Fibroblast of skin of left quadriceps (primary cell): ENCODE results near the gene CCNI.
"Not testable (repeated sequence)": the region's sequence is repeated elsewhere in the genome, so short reads cannot be mapped to it uniquely, and the experiment has no call there.

ENCODE experiments used
- DNase-seq, 2 experiments: peaks; one replicate each; pipeline ENCODE4 v3.0.0-alpha.2; 2013; ENCODE audit warnings: low read depth in 2 of 2

CCNI gene

DNA sequence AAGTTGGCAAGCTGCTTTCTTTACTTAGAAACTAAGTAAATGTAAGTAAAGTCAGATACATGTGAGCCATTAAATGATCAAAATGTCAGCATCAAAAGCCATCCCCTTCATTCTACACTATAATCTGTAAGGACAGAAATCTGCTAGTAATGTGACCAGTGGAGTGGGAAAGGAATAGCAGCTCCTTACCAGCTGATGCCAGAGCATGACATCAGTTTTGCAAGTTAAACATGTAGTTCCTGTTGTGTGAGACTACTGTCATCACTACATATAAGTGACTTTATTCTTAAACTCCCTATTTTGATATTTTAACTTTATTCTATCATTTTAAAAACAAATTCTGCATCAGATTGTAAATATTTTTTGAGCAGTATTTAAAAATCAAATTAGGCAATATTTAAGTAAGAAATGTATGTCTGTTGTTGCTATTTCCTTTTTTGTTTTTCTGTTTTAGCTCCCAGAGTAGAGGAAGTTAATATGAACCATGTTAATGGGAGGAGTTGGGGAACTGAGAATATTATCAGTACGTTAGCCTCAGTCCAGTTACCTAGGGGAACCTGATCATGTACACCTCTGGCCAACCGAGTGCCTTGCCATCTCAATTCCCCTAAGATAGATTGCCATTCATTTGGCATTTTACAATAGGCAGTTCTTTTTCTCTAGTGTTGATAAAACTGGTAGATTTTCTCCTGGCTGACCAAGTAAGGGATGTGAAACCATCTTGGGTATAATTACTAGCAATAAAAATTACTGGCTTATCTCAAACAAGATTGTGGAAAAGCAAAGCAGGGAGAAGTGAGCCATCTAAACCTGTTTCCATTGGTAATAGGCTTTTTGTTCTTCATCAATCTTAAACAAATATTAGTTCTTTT is 34.7 kb downstream of the CCNI start:
- DNase-seq = no peak

DNA sequence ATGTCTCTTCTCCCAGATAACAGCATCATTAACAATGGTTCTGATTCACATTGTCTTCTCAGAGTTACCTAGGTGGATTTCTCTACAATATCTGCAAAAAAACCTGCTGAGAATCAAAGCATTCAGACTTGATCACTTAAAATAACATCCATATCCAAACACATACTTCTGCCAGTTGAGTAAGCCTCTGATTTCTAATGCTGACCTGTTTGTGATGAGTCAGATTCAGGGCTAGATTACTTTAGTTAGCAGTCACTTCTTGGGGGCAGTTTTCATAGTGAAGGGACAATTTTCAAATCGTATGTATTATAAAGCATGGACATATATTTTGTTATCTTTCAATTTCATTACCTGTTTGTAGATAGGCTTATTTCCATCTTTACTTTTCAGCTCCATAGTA is 35.5 kb downstream of the CCNI start:
- no peak for DNase-seq

DNA sequence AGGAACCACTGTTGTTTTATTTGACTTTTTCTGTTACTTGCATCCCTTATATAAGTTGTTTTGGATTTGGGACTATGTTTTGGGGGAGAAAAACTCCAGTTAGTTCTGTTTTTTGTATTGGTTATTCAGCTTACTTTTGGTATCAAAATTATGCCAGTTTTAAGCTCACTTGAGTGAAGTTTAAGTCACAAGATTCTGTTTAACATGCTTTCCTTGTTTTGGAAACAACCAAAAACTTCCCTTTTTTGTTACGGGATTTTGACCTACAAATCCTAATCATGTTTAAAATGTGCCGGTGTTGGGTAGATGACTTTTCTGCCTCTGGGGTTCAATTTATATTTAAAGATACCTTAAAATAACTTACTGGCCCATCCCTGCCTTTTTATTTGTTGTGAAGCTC is 36.0 kb downstream of the CCNI start:
- no peak for DNase-seq

DNA sequence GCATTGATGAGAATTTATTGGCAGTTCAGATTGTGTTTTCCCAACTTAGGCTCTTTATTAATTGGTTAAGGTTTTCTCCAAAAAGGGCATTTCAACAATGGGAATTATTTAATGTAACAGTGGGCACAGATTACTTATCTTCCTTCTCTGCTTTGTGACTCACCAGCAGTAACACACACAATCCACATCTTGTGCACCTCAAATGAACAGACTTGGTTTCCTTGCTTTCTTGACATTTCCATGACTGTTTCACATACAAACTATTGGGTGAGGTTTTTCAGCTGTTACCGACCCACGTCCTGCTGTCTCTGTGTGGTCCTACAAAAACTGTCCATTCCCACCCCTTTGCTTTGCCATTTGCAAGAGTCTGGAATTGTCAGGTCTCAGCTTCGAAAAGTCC is 38.1 kb downstream of the CCNI start:
- DNase-seq = no peak

DNA sequence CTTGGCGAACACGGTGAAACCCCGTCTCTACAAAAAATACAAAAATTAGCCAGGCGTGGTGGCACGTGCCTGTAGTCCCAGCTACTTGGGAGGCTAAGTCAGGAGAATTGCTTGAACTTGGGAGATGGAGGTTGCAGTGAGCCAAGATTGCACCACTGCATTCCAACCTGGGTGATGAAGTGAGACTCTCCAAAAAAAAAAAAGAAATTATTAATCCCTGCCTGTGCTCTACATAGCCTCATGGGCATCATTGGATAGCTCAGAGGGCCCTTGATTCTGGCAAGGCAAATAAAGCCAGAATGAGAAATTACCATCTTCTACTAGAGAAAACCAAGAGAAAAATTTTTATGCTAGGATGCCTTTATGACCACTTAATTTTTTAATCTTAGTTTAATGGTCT is 38.6 kb downstream of the CCNI start:
- DNase-seq = not testable (repeated sequence)

DNA sequence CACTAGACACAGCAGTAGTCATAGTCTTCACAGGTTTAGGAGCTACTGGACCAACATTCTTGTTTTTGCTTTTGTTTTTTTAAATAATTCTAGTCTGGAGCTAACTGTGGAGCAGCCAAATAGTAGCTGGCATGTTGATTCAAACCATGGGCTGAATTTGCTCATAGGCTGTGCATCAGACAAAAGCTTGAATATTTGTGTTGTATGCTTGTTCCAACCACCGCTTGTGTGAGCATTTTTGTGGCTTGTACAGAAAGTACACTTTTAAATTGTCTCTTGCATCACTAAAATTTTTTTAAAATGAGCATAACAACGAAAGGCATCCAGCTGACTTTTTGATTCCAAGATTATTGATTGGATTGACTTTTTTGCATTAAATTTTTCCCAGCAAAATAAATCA is 39.6 kb downstream of the CCNI start:
- DNase-seq = peak; percentile 89

DNA sequence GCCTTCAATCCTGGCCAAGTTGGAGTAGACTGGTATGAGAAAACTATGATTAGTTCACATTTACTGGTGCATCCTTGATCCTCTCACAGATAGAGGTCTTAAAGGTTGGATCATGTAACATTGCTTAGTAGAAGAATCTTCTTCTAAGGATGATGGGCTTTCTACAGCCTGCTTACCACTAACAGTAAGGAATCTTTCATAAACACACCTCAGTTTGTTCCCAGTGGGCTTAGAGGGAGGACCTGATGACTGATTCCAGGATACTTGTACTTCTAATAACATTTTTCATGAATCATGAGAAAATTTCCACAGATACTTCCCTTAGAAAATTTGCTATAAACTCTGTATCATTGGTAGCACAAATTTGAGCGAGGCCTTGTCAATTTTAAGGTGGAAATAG is 40.6 kb downstream of the CCNI start:
- DNase-seq = no peak

DNA sequence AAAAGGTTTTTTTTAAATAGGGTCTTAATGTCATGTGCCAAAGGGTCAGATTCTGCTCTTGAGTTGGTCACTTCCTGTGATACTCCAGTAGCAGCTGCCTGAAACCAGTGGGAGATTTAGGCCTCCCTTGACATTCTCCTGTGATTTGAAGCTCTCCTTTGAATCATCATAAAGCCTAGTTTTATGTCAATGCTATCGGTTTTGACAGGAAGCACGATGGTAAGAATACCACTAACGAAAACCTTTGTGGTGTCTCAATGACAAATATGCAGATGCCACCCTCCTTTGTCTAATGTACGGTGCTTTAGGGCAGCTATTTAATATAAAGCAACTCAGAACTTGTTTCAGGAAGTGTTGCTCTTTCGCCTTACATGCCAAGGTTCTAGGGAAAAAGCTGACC is 44.2 kb downstream of the CCNI start:
- DNase-seq = no peak

DNA sequence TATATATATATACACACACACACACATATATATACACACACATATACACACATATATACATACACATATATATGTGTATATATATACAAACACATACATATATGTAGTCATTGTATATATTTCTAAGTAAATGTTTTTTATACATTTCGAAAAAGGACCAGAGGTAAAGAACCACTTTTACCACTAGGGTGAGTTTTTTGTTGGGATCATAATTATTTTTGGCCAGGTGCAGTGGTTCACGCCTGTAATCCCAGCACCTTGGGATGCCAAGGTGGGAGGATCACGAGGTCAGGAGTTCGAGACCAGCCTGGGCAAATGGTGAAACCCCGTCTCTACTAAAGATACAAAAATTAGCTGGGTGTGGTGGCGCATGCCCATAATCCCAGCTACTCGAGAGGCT is 46.0 kb downstream of the CCNI start:
- DNase-seq = not testable (repeated sequence)

DNA sequence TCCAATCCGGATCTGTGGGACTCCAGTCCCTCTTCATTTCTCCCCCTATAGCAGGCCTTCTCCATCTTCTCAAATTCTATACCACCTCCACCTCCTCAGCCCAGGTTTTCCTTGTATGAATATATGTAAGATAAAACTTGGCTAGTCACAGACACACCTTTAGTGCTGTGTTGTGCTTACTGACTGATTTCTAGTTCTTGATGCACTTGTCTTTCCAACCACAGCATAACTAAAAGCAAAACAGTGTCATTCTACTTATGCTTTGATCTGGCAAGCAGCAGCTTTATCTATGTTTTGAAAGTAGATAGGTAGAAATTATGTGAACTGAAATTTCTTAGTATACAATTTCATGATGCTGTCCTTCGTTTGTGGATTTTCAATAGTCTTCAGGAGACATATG is 47.5 kb downstream of the CCNI start:
- DNase-seq = no peak

DNA sequence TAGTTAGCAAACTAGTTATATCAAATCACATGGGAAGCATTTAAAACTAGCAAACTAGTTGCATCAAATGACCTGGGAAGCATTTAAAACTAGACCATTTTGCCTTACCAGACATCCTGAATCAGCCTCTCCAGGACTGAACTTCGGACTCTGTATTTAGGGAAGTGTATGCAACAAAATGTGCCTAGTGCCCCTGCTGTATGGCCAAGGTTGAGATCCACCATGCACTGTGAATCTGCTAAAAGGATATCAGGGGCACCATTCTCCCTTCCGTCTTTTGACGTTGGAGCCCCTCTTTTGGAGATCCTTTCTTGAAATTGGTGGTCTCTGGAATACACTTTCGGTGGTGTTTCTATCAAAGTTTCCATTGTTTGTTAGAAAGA is 49.5 kb downstream of the CCNI start:
- DNase-seq = no peak

DNA sequence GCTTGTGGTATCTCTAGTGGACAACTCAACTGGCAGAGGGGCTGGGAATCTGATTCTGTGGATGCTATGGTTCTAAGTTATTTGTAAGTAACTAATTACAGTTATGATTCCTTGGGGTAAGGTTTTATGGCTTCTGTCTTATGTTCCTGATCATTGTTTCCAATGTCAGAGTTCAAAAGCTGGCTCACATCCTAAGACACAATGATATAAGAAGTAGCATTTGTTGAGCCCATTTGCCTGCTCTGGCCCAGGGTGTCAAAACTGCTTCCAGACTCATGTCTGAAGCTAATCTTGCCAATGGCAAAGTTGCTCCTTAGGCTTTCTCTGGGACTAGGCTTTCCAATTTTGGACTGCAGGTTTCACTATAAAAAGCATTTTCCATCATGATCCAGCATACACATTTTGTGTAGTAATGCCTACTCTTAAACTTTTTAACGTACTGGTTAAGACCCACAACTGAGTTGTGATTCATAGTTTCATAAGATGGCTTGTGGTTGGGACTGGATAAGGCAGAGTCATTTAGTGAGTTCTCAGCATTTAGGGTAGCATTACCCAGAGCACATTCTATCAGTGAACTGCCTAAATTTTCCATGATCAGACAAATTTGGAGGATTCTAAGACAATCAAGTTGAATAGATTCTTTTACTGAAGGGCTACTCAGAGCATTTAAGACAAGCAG is 50.0 kb downstream of the CCNI start:
- no peak for DNase-seq

DNA sequence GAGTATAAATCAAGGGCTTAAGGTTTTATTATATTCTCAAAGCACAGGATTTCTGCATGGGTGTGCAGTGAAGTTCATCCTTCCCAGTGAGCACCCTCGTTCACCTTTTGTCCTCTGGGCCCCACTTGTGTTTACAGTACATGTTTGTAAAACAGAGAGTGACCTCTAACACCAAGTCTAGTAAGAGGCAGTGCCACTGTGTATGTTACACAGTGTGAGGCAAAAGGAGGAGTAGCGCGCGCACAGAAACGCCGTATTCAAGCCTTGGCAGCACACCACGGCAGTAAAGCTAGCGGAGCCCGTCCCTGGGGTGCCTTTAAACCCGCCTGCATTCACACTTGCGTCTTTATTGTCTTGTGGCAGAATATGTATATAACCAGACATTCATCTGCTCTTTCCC is 51.9 kb downstream of the CCNI start:
- DNase-seq = no peak

DNA sequence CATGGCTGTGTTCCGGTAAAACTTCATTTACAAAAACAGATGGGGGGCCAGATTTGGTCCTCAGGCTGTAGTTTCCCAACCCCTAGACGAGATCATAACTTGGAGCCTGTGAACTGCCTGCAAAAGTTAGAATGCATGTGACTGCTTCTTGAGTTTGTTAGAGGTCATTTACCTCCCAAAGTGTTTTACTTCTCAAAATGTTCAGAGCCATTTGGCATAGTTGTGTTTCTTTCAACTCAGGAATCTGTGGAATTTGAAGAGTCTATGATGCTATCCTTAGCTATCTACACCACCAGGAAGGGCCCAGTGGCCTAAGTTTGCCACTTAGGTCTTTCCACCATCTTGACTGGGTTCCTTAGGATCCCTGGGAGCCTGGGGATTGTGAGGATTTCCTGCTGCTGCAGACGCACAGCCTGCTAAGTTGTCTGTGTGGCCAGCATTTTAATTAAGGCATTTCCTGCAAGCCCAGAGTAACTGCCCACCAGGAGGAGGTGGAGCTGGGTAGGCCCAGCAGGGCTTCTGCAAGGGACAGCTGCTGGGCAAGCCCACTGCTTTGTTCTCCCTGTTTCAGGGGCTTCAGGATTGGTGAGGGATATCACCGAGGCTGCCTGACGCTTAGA is 53.1 kb downstream of the CCNI start:
- DNase-seq = peak; percentile 73 to 74

DNA sequence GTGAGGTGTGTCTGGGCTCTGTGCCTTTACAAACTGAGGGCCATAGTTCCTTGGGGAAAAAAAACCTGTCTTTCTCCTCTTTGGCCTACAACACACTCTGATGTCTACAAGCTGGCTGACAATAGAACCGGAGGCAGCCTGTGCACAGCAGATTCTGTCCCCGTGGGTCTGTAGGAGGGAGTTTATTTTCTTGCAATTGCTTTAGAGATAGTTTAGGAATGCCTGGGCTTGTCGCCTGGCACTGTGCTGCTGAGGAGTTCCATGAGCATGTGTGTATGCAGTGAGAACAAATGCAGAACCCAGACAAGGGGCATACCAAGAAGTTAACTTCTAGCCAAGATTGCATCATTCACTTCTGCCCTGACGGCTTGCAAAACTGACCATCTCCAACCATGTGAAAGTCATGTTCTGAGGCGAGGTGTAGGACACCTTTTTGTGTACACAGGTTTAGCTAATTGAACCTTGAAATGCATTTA is 54.1 kb downstream of the CCNI start:
- no peak for DNase-seq

DNA sequence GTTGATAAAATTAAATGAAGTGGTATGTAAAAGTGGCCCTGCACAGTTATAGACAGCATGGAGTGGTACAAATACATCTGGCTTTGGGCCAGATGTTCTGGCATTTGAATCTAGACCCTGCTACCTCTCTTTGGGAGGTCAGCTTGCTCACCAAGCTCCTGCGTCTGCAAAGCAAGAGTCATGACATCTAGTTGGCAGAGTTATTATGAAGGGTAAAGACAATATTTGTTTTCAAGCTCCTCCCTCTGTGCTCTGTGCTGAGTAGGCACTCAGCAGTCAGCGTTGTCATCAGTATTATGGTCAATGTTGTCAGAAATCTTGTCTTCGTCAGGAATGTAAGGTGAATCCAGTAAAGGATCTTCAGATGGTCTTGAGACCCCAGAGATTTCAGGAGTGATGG is 55.8 kb downstream of the CCNI start:
- no peak for DNase-seq

DNA sequence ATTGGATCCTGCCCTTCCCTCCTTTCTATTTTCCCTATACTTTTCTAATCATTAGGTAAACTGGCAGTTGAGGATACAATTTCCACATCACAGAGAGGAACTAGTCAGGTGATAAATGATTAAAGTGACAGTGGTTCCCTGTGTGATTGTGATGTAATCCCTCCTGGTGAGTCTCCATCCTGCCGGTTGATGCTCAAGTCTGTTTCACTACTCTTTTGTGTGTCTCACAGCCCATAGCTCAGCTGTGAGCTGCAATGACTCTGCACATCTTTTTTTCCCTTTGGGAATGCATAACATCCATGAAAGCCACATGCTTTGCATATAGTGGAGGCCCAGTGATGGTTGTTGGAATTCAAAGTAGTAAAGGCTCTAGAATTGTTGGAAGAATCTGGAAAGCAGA is 60.4 kb downstream of the CCNI start:
- peak; percentile 62 to 65 for DNase-seq

DNA sequence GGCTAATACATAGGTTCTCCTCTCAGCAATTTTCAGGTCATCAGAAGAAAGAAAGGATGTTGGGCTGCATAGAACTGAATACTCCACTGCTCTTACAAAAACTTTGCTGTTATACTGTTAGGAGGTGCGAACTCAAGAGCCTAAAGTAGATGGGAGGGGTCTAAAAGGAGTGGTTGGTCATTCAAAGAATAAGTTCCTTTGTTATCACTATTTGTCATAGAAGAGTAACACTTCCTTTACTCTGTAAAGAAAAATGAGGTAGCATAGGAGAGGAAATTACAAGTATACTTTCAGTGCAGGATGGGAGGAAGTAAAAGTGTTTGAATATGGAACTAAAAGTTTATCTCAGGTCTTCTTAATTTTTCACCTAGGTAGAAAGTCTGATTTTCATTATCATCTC is 61.5 kb downstream of the CCNI start:
- no peak for DNase-seq

DNA sequence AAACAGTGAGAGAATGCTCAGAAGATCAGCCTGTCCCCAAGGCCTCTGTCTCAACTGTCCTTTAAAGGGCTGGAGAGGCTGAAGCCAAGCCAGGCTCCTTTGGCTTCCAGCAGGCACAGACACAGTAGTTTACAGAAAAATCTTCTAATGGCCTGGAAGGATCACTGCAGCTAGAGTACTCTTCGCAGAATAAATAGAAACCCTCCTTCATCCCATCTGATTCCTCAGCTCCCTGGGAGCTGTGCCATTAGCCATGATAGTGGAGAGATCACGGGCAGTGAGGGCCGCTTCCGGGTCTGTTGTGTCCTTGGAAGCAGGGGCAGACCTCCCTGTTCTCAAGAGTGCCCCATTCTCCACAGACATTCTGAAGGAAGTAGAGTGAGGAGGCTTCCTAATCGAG is 63.1 kb downstream of the CCNI start:
- DNase-seq = no peak

DNA sequence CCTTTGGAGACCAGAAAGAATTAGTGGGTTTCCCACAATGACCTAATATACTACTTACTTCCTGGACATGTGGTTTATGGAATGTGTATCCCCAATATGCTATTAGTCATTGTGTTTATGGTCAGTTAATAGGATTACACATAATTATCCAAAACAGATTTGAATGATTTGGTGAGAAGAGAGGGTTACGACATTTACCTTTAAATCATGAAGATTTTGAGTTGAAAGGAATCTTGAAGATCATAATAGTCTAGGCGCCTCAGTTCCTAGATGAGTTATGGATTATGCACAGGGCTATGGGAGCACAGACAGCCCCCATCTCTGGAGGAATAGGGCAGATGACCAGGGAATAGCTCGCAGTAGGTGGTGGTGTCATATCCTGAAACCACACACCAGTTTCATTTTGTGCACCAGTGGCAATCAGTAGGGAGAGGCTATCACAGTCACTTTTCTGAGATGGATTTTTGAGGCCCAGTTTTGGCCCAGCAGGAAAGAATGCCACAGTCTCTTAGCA is 64.9 kb downstream of the CCNI start:
- peak; percentile 77 to 82 for DNase-seq

DNA sequence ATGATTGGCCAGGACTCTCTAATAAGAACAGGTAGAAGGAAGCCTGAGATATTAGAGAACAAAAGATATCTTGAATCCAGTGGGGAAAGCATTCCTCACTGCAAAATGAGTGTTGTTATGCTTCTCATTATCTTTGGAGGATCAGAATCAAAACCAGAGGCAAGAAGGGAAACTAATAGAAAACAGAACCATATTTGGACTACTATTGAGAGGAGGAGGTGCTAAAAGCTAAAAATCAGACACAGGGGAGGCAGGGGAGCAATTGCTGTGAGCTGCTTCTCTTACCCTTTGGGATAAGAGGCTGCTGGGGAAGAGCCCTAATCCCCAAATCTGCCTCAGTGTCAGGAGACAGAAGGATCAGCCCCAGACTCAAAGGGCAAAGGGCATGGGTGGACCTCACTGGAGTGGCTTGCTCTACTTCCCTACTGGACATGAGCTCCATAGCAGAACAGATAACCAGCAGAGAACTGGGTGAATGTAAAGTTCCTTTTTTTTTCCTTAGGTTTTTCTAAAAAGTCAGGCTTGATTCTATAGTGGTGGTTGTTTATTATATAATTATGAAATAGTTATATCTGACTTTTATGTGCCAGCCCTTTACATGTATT is 66.2 kb downstream of the CCNI start:
- no peak for DNase-seq
